CD4-positive, CD25-positive, alpha-beta regulatory T cell (primary cell): ENCODE measurements around the gene HSD17B8. TPM values are rescaled to one million over a fixed set of nuclear protein-coding genes. Genes with fewer than 3 reads are reported as not detected.

Experiments
- ATAC-seq, 2 donors: fragments of 150-1000 bp; cut with Tn5 transposase; one replicate each; pipeline ENCODE4 v1.10.0; 2021; ENCODE audit warnings: low read depth in 2 of 2, moderate number of reproducible peaks in 2 of 2, moderate library complexity in 1 of 2
- DNase-seq, 3 donors: peaks; one replicate each; pipeline versions ENCODE4 v3.0.0 to v3.0.0-alpha.2; 2012 to 2022; ENCODE audit warnings: mixed read lengths in 1 of 3
- H3K27ac ChIP-seq: one replicate; pipeline ENCODE4 v1.7.0; 2013; ENCODE audit warnings: mild to moderate bottlenecking, low read length; ENCODE audit not compliant: insufficient read depth, poor library complexity, severe bottlenecking
- H3K27me3 ChIP-seq: one replicate; pipeline ENCODE4 v1.7.0; 2013; ENCODE audit warnings: low read length; ENCODE audit not compliant: control insufficient read depth, insufficient read depth
- H3K36me3 ChIP-seq: one replicate; pipeline ENCODE4 v1.7.0; 2013; ENCODE audit warnings: mild to moderate bottlenecking, low read length, moderate library complexity; ENCODE audit not compliant: control insufficient read depth, insufficient read depth
- H3K4me1 ChIP-seq: 2 replicates; pipeline ENCODE4 v1.7.0; 2013; ENCODE audit warnings: mild to moderate bottlenecking, low read length; ENCODE audit not compliant: insufficient read depth, control insufficient read depth, poor library complexity, severe bottlenecking
- H3K4me3 ChIP-seq: one replicate; pipeline ENCODE4 v1.7.0; 2013; ENCODE audit warnings: low read depth, mild to moderate bottlenecking, low read length, moderate library complexity
- H3K9me3 ChIP-seq, 2 experiments: 1 replicate in 1 of 2; 2 replicates in 1 of 2; pipeline ENCODE4 v1.7.0; 2013; ENCODE audit warnings: low read length in 2 of 2, mild to moderate bottlenecking in 1 of 2, moderate library complexity in 1 of 2; ENCODE audit not compliant: control insufficient read depth in 2 of 2
- H3K27ac Mint-ChIP-seq, 3 donors: one replicate each; pipeline ENCODE4 v1.8.0; 2020 to 2022; ENCODE audit warnings: mild to moderate bottlenecking in 3 of 3, mixed read lengths in 3 of 3, moderate library complexity in 2 of 3
- H3K27me3 Mint-ChIP-seq: one replicate; pipeline ENCODE4 v1.8.0; 2022; ENCODE audit warnings: mild to moderate bottlenecking, mixed read lengths
- H3K36me3 Mint-ChIP-seq: one replicate; pipeline ENCODE4 v1.8.0; 2020; ENCODE audit warnings: mixed read lengths
- H3K4me1 Mint-ChIP-seq, 4 donors: one replicate each; pipeline ENCODE4 v1.8.0; 2020 to 2022; ENCODE audit warnings: mixed read lengths in 4 of 4, mild to moderate bottlenecking in 1 of 4
- H3K4me3 Mint-ChIP-seq, 4 donors: one replicate each; pipeline ENCODE4 v1.8.0; 2020 to 2022; ENCODE audit warnings: mild to moderate bottlenecking in 4 of 4, mixed read lengths in 4 of 4, moderate library complexity in 3 of 4
- H3K9me3 Mint-ChIP-seq, 7 donors: one replicate each; pipeline ENCODE4 v1.8.0; 2020 to 2022; ENCODE audit warnings: mixed read lengths in 7 of 7, mild to moderate bottlenecking in 3 of 7, moderate library complexity in 2 of 7
- polyA plus RNA-seq, 4 donors: library from polyadenylated mRNA; unstranded; fragments of 300-500 nt; fragmentation: Illumina TruSeq; gene quantifications; one replicate each; pipeline ENCODE4 v1.2.3, GENCODE V29; 2021
- total RNA-seq: library from RNA; stranded (reverse); gene quantifications from one replicate; pipeline ENCODE4 v1.2.3, GENCODE V29; 2022

HSD17B8 gene
- total and polyA plus RNA-seq, 5 donors from 2014 or later: 8.8 to 53.9 (median 38.3) TPM

DNA sequence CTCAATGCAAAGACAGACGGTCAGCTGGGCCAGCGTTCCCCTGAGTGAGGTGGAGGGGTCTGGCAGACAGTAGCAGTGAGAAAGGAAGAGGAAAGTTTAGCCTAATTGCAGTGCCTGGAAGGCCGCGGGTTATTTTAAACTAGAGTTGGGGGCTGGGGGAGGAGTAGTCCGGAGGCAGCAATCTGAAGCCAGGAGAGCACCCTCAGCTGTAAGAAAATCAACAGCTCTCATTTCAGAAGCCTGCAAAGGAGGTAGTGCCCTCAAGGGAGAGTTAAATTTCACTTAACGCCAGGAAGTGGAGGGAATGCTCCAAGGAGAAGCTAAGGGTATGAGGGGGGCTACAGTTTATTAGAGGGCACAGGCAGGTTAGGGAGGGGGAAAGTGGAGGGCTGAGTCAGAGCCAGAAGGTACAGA, 30.8 kb downstream of the HSD17B8 start:
- Mint-ChIP-seq H3K27me3 (peaks cover 36% of the 10 kb centered on the region), H3K9me3 (no peaks in the 10 kb centered on the region), H3K27ac (peak overlapping the region in 1 of 3 donors; percentile 25), H3K4me3 (no peak overlapping the region), H3K36me3 (no peaks in the 10 kb centered on the region), H3K4me1 (peaks cover 0 to 2% (median under 1%) of the 10 kb centered on the region in 4 donors)
- no peak for ATAC-seq
- Histone ChIP-seq H3K4me3 (no peak overlapping the region), H3K4me1 (no peaks in the 10 kb centered on the region), H3K36me3 (no peaks in the 10 kb centered on the region), H3K27ac (no peak overlapping the region), H3K27me3 (peaks cover 11% of the 10 kb centered on the region), H3K9me3 (no peaks in the 10 kb centered on the region)
- DNase-seq: no peak

DNA sequence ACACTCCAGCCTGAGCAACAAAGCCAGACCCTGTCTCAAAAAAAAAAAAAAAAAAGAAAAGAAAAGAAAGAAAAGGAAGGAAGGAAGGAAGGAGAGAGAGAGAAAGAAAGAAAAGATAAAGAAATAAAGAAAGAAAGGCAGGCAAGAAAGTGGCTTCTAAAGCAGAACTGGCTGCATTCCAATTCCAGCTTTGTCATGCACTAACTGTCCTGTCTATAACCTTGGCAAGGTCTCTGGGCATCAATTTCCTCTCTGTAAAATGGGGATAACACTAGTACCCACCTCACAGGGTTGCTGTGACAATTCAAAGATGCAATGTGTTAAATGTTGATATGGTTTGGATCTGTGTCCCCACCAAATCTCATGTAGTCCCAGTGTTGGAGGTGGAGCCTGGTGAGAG, 31.9 kb downstream of the HSD17B8 start:
- H3K9me3 ChIP-seq: no peaks in the 10 kb centered on the region
- peaks cover 11% of the 10 kb centered on the region for H3K27me3 ChIP-seq
- no peak overlapping the region for H3K27ac ChIP-seq
- Mint-ChIP-seq H3K27ac (no peak overlapping the region), H3K4me3 (no peak overlapping the region), H3K27me3 (peaks cover 33% of the 10 kb centered on the region), H3K9me3 (no peaks in the 10 kb centered on the region), H3K4me1 (peaks cover 0 to 2% (median under 1%) of the 10 kb centered on the region in 4 donors), H3K36me3 (no peaks in the 10 kb centered on the region)
- no peaks in the 10 kb centered on the region for H3K4me1 ChIP-seq
- ATAC-seq (no peak), DNase-seq (no peak)
- no peaks in the 10 kb centered on the region for H3K36me3 ChIP-seq
- H3K4me3 ChIP-seq: no peak overlapping the region

DNA sequence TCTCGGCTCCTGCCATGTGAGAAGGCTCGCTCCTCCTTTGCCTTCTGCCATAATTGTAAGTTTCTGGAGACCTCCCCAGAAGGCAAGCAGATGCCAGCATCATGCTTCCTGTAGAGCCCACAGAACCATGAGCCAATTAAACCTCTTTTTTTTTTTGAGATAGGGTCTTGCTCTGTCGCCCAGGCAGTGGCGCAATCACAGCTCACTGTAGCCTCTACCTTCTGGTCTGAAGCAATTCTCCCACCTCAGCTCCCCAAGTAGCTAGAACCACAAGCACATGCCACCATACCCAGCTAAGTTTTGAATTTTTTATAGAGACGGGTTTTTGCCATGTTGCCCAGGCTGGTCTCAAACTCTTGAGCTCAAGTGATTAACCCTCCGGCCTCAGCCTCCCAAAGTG, 32.4 kb downstream of the HSD17B8 start:
- Histone ChIP-seq H3K4me1 (no peaks in the 10 kb centered on the region), H3K27ac (no peak overlapping the region), H3K4me3 (no peak overlapping the region), H3K36me3 (no peaks in the 10 kb centered on the region), H3K27me3 (peaks cover 11% of the 10 kb centered on the region), H3K9me3 (no peaks in the 10 kb centered on the region)
- ATAC-seq (no peak), DNase-seq (no peak)
- Mint-ChIP-seq H3K27ac (no peak overlapping the region), H3K36me3 (no peaks in the 10 kb centered on the region), H3K27me3 (peaks cover 31% of the 10 kb centered on the region), H3K9me3 (no peaks in the 10 kb centered on the region), H3K4me3 (no peak overlapping the region), H3K4me1 (peaks cover 2 to 5% (median 3%) of the 10 kb centered on the region in 4 donors)

DNA sequence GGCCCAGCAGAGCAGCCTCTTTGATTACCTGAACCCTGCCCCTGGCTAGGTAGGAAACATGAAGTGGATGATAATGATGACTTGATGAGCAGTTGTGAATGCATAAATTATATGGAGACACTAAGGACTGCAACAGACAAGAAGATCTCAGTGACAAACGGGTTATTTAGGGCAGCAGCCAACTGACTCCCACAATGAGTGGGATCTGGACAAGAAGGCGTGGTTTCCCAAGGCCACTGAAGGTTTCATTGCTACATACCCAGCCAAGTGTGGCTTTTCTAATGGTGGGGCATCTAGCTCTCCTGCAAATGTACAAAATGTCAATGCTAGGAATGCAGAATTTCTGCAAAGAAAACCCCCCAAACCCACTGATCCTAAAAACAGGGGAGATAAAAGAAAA, 33.3 kb downstream of the HSD17B8 start:
- Mint-ChIP-seq H3K36me3 (no peaks in the 10 kb centered on the region), H3K27ac (no peak overlapping the region), H3K4me3 (no peak overlapping the region), H3K27me3 (peaks cover 31% of the 10 kb centered on the region), H3K9me3 (no peaks in the 10 kb centered on the region), H3K4me1 (peaks cover 6 to 11% (median 8%) of the 10 kb centered on the region in 4 donors)
- Histone ChIP-seq H3K27ac (no peak overlapping the region), H3K27me3 (peaks cover 9% of the 10 kb centered on the region), H3K9me3 (no peaks in the 10 kb centered on the region), H3K4me1 (no peaks in the 10 kb centered on the region), H3K36me3 (no peaks in the 10 kb centered on the region), H3K4me3 (no peak overlapping the region)
- DNase-seq: no peak
- no peak for ATAC-seq

DNA sequence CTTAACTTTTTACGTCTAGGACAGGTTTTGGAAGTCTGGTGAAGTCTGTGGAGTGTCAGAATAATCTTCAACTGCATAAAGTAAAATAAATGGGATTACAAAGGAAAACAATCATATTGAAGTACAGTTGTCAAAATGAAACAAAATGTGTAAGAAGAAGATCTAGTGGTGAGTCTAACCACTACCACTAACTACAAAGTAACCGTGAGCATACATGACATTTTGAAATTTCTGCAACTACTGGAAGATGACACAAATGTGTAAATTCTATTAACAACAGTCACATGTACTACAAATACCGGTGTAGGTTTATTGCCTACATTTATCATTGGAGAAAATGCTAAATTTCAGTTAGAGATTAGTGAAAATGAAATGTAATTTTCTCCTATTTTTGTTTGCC, 37.5 kb downstream of the HSD17B8 start:
- peak overlapping the region in 2 of 3 donors; percentile 17 to 29 for H3K27ac Mint-ChIP-seq
- peak in 2 of 3 donors; percentile 9 to 36 for DNase-seq

DNA sequence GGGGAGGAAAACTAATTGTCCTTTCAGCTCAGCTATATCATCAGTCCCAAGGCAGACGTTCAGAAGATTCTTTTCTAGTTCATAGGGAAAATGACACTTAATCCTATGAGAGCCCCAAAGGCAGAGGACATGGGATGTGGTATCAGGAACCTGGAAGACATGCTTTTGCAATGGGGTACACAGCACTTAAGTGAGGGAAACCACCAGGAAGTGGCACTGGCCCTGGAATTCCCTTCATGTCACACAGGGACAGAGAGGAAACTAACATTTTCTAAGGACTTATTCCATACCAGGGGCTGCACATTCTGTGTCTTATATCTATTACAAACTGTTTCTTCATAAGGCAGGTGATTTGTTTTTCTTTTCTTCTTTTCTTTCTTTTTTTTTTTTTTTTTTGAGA, 39.0 kb downstream of the HSD17B8 start:
- Mint-ChIP-seq H3K27me3 (peaks cover 15% of the 10 kb centered on the region), H3K36me3 (no peaks in the 10 kb centered on the region)

More for the DNA sequence above, 37.5 kb downstream of the HSD17B8 start:
- peak in 1 of 2 donors; percentile 28 for ATAC-seq
- H3K9me3 ChIP-seq: no peaks in the 10 kb centered on the region
- H3K27ac ChIP-seq: no peak overlapping the region
- Mint-ChIP-seq H3K4me3 (peak overlapping the region in 2 of 4 donors; percentile 22 to 27), H3K36me3 (no peaks in the 10 kb centered on the region), H3K27me3 (peaks cover 15% of the 10 kb centered on the region), H3K4me1 (peaks cover 6 to 9% (median 7%) of the 10 kb centered on the region in 4 donors), H3K9me3 (no peaks in the 10 kb centered on the region)
- no peaks in the 10 kb centered on the region for H3K4me1 ChIP-seq
- no peaks in the 10 kb centered on the region for H3K27me3 ChIP-seq
- H3K4me3 ChIP-seq: peak overlapping the region; percentile 38
- H3K36me3 ChIP-seq: no peaks in the 10 kb centered on the region

DNA sequence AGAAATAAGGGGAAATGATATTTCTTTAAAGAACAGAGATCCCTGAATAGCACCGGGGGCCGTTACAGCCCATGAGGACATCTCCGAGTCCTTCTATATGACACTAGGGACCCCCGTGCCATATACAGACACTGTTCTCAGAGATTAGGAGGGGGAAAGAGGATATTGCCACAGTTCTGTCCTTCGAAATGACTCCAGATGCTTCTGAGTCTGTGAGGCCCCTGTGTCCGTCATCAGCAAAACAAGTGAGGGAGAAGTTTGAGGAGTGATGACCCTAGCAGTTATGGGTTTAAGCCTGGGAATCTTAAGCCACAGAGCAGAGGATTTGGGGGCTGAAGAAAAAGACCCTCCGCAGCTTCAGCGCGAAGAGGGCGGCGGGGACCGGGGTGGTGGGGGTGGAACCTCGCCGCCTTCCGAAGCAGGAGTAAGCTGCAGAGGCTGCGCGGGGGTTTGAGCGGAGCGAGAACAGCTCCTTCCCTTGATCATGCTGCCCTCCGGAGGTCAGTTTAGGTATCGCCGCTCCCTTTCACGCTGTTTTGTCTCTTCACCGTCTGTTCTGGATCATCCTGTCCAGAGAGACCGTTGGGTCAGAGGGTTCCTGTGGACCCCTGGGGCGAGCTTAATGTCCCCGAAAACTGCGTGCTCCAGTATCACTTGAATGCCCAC, 43.7 kb downstream of the HSD17B8 start:
- Mint-ChIP-seq H3K4me1 (peaks cover 14 to 40% (median 25%) of the 10 kb centered on the region in 4 donors), H3K27ac (peak overlapping the region; percentile 92 to 97 (median 97)), H3K36me3 (peaks cover 17% of the 10 kb centered on the region), H3K27me3 (no peaks in the 10 kb centered on the region), H3K4me3 (peak overlapping the region; percentile 88 to 98 (median 90)), H3K9me3 (no peaks in the 10 kb centered on the region)
- peak overlapping the region; percentile 89 for H3K4me3 ChIP-seq
- no peaks in the 10 kb centered on the region for H3K9me3 ChIP-seq
- H3K4me1 ChIP-seq: peaks cover 27% of the 10 kb centered on the region
- no peaks in the 10 kb centered on the region for H3K27me3 ChIP-seq
- DNase-seq: peak; percentile 81 to 92 (median 89)
- ATAC-seq: peak; percentile 41 to 44
- peak overlapping the region; percentile 97 for H3K27ac ChIP-seq
- peaks cover 8% of the 10 kb centered on the region for H3K36me3 ChIP-seq

More for the DNA sequence above, 39.0 kb downstream of the HSD17B8 start:
- Mint-ChIP-seq H3K9me3 (no peaks in the 10 kb centered on the region), H3K27ac (no peak overlapping the region), H3K4me1 (peaks cover 6 to 16% (median 11%) of the 10 kb centered on the region in 4 donors), H3K4me3 (peak overlapping the region in 1 of 4 donors; percentile 27)
- Histone ChIP-seq H3K9me3 (no peaks in the 10 kb centered on the region), H3K4me1 (peaks cover 8% of the 10 kb centered on the region), H3K36me3 (no peaks in the 10 kb centered on the region), H3K27me3 (no peaks in the 10 kb centered on the region), H3K4me3 (no peak overlapping the region), H3K27ac (no peak overlapping the region)
- ATAC-seq (no peak), DNase-seq (no peak)

DNA sequence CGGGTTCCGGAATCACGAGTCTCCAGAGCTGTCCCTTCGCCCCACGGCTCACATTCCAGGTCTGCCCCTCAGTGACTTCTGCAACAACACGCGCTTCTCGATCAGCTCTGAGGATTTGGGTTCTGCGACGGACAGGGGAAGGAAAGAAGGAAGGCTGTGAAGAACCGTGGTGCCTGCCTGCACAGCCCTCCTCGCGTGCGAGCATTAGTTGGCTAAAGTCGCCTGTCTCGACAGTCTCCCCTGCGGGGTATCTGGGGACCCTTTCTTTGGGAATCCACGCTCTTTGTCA, 44.1 kb downstream of the HSD17B8 start:
- Mint-ChIP-seq H3K4me1 (peaks cover 14 to 40% (median 25%) of the 10 kb centered on the region in 4 donors), H3K36me3 (peaks cover 17% of the 10 kb centered on the region), H3K4me3 (peak overlapping the region; percentile 88 to 98 (median 90)), H3K27ac (peak overlapping the region; percentile 92 to 97 (median 97)), H3K9me3 (no peaks in the 10 kb centered on the region), H3K27me3 (no peaks in the 10 kb centered on the region)
- H3K36me3 ChIP-seq: peaks cover 8% of the 10 kb centered on the region
- H3K9me3 ChIP-seq: no peaks in the 10 kb centered on the region
- H3K4me1 ChIP-seq: peaks cover 27% of the 10 kb centered on the region
- H3K27me3 ChIP-seq: no peaks in the 10 kb centered on the region
- ATAC-seq (peak; percentile 6 to 13), DNase-seq (no peak)
- peak overlapping the region; percentile 89 for H3K4me3 ChIP-seq
- peak overlapping the region; percentile 97 for H3K27ac ChIP-seq
